Immature natural killer cell (primary cell): ENCODE measurements around the gene ANKRD34A. TPM values are rescaled to one million over a fixed set of nuclear protein-coding genes. Genes with fewer than 3 reads are reported as not detected.

Source experiments
- DNase-seq, 3 donors: peaks; one replicate each; pipeline ENCODE4 v3.0.0; 2022; ENCODE audit warnings: mixed read lengths in 1 of 3
- H3K27ac Mint-ChIP-seq, 6 donors: one replicate each; pipeline ENCODE4 v1.8.0; 2020; ENCODE audit warnings: mixed read lengths in 6 of 6, mild to moderate bottlenecking in 5 of 6, inconsistent platforms in 4 of 6, moderate library complexity in 3 of 6
- H3K27me3 Mint-ChIP-seq, 3 donors: one replicate each; pipeline ENCODE4 v1.8.0; 2020 to 2021; ENCODE audit warnings: low read depth in 3 of 3, mild to moderate bottlenecking in 3 of 3, mixed read lengths in 3 of 3, moderate library complexity in 3 of 3, inconsistent platforms in 1 of 3
- H3K36me3 Mint-ChIP-seq, 3 donors: one replicate each; pipeline ENCODE4 v1.8.0; 2020; ENCODE audit warnings: mixed read lengths in 3 of 3, inconsistent platforms in 2 of 3, mild to moderate bottlenecking in 2 of 3
- H3K4me1 Mint-ChIP-seq, 2 donors: one replicate each; pipeline ENCODE4 v1.8.0; 2020; ENCODE audit warnings: inconsistent platforms in 2 of 2, mild to moderate bottlenecking in 2 of 2, mixed read lengths in 2 of 2, moderate library complexity in 1 of 2
- H3K4me3 Mint-ChIP-seq, 5 donors: one replicate each; pipeline ENCODE4 v1.8.0; 2020; ENCODE audit warnings: mild to moderate bottlenecking in 5 of 5, mixed read lengths in 5 of 5, inconsistent platforms in 3 of 5, moderate library complexity in 3 of 5
- H3K9me3 Mint-ChIP-seq, 6 donors: one replicate each; pipeline ENCODE4 v1.8.0; 2020; ENCODE audit warnings: mild to moderate bottlenecking in 6 of 6, mixed read lengths in 6 of 6, inconsistent platforms in 4 of 6, moderate library complexity in 3 of 6
- polyA plus RNA-seq, 3 donors: library from polyadenylated mRNA; unstranded; fragments of 300-500 nt; fragmentation: Illumina TruSeq; gene quantifications; one replicate each; pipeline ENCODE4 v1.2.3, GENCODE V29; 2021

ANKRD34A gene
- polyA plus RNA-seq, 3 donors from 2014 or later: 0.11 to 0.55 TPM; not detected in 1

GRCh38 chr1:145918144-145918991, 46.0 kb downstream of the ANKRD34A start, which contains the start of gene PEX11B:
Gene PEX11B, minus strand, starts transcription at chr1:145918717. Its CDS starts 29 bp downstream, at chr1:145918688.
- Mint-ChIP-seq H3K27ac (peak within 1 kb of the TSS; percentile 85 to 96 (median 92)), H3K27me3 (peaks cover 0 to 7% (median 5%) of the 10 kb centered on the region in 3 donors), H3K9me3 (no peaks in the 10 kb centered on the region), H3K36me3 (peaks cover 4 to 11% (median 9%) of the 10 kb centered on the region in 3 donors), H3K4me1 (peaks cover 35 to 58% of the 10 kb centered on the region in 2 donors), H3K4me3 (peak within 1 kb of the TSS; percentile 92 to 96 (median 95))
- peak; percentile 86 to 91 (median 90) for DNase-seq

- Mint-ChIP-seq H3K36me3 (peaks cover 4 to 16% (median 13%) of the 10 kb centered on the region in 3 donors), H3K4me3 (peak overlapping the region; percentile 92 to 96 (median 95)), H3K27ac (peak overlapping the region; percentile 85 to 96 (median 92)), H3K4me1 (peaks cover 35 to 58% of the 10 kb centered on the region in 2 donors), H3K9me3 (no peaks in the 10 kb centered on the region), H3K27me3 (peaks cover 0 to 7% (median 5%) of the 10 kb centered on the region in 3 donors)
- no peak for DNase-seq
Observed at GRCh38 chr1:145917595-145917994, 46.8 kb downstream of the ANKRD34A start.

GRCh38 chr1:145916745-145917144, 47.6 kb downstream of the ANKRD34A start:
- Mint-ChIP-seq H3K36me3 (peaks cover 7 to 24% (median 17%) of the 10 kb centered on the region in 3 donors), H3K27ac (peak overlapping the region in 5 of 6 donors; percentile 29 to 94 (median 66)), H3K9me3 (no peaks in the 10 kb centered on the region), H3K4me3 (peak overlapping the region; percentile 74 to 96 (median 92)), H3K4me1 (peaks cover 35 to 58% of the 10 kb centered on the region in 2 donors), H3K27me3 (peaks cover 0 to 8% (median 5%) of the 10 kb centered on the region in 3 donors)
- DNase-seq: no peak

- peak overlapping the region in 1 of 6 donors; percentile 46 for H3K27ac Mint-ChIP-seq
- no peak for DNase-seq
- peaks cover 0 to 1% (median 0%) of the 10 kb centered on the region in 3 donors for H3K27me3 Mint-ChIP-seq
- no peak overlapping the region for H3K4me3 Mint-ChIP-seq
- H3K9me3 Mint-ChIP-seq: no peaks in the 10 kb centered on the region
- H3K4me1 Mint-ChIP-seq: peaks cover 12 to 25% of the 10 kb centered on the region in 2 donors
- peaks cover 13 to 31% (median 29%) of the 10 kb centered on the region in 3 donors for H3K36me3 Mint-ChIP-seq
Observed at GRCh38 chr1:145912128-145912641, 52.2 kb downstream of the ANKRD34A start.

Other genes with a start within 250 kb of the ANKRD34A start
- 100 to 1,000 TPM; 382 to 493 (median 435) TPM for gene CD160, start 245.1 kb downstream of the ANKRD34A start, polyA plus RNA-seq
- gene RNF115, start 140.5 kb downstream of the ANKRD34A start, polyA plus RNA-seq: 1 to 10 TPM; 4.7 to 9.4 (median 8.3) TPM
- 10 to 100 TPM; 34.5 to 56.4 (median 45.6) TPM for gene POLR3C, start 140.4 kb downstream of the ANKRD34A start, polyA plus RNA-seq
- gene NUDT17, start 118.9 kb downstream of the ANKRD34A start, polyA plus RNA-seq: 1 to 10 TPM in 2 of 3 donors, not detected in 1; 3.8 to 4.1 TPM
- gene PIAS3, start 105.5 kb downstream of the ANKRD34A start, polyA plus RNA-seq: 10 to 100 TPM in 2 of 3 donors, 1 to 10 TPM in 1; 9.3 to 27.1 (median 10.5) TPM
- gene ANKRD35, start 78.7 kb downstream of the ANKRD34A start, polyA plus RNA-seq: under 1 TPM; 0.40 to 0.93 (median 0.86) TPM
- not detected for gene ITGA10, start 54.5 kb downstream of the ANKRD34A start, polyA plus RNA-seq
- gene PEX11B, start 45.9 kb downstream of the ANKRD34A start, polyA plus RNA-seq: 10 to 100 TPM; 40.2 to 73.0 (median 56.9) TPM
- 100 to 1,000 TPM; 175 to 256 (median 194) TPM for gene RBM8A, start 37.1 kb downstream of the ANKRD34A start, polyA plus RNA-seq
- gene LIX1L, start 6.6 kb downstream of the ANKRD34A start, polyA plus RNA-seq: 10 to 100 TPM; 17.9 to 28.0 (median 20.7) TPM
- gene POLR3GL, start 115 bp upstream of the ANKRD34A start, polyA plus RNA-seq: 100 to 1,000 TPM; 112 to 207 (median 119) TPM
- gene TXNIP, start 32.0 kb upstream of the ANKRD34A start, polyA plus RNA-seq: 1,000 to 10,000 TPM; 3,408 to 4,367 (median 4,229) TPM
- not detected for gene HJV, start 57.2 kb upstream of the ANKRD34A start, polyA plus RNA-seq
- under 1 TPM in 2 of 3 donors, not detected in 1; 0.06 to 0.11 TPM for gene NBPF10, start 180.2 kb upstream of the ANKRD34A start, polyA plus RNA-seq